ENCODE data around the gene CSTA. TPM values are rescaled to one million over a fixed set of nuclear protein-coding genes. Genes with fewer than 3 reads are reported as not detected.
A peak's percentile ranks its signal among the peaks of the same experiment; 100 is the strongest.

CSTA gene
- total RNA-seq, 3 donors from 2014 or later = 9.1 to 40.3 (median 15.7) TPM

DNA sequence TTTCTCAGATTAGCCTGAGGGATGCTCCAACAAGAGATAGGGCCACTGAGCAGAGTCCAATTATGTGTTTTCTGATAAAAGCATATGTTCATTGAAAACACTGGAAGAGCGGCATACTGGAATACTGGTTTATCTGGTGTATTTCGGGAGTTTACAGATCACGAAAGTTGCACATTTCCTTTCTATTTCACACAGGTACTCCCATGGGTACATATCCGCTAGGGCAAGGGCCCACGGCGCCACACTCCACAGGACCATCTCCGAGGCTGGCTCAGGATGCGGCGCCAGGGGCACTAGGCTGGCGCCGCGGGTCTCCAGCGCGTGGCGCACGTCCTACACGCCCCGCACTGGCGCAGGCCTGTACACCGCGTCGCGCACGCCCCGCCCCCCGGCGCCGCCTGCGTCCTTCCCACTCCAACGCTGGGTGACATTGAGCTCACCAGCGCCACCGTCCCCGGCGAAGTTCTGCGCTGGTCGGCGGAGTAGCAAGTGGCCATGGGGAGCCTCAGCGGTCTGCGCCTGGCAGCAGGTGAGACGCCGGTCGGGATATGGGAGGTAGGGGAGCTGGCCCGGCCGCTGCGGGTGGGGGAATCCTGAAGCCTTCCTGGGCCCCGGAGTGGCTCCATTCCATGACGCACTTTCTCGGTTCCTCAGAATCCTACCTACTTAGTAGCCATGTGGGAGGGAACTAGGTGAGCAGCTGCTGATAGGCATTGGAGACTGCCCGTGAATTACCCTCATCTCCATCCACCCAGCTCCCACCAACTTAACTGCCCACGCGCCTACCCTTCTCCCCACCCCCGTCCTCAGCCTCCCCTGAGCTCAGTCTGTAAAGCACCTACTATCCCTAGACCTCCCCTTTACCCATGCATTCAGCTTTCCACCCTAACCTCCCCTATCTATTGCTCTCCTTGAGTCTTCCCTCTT lies 59.0 kb downstream of the CSTA start, which contains the start of gene FAM162A:
FAM162A (plus strand) TSS at position 412 of the 927 bp plus-strand sequence; CDS start at position 496, 84 bp downstream.
- H3K27ac ChIP-seq = peak within 1 kb of the TSS; percentile 89 to 93
- intact Hi-C loops (cut with DNase I; ENCODE audit: low total_unique reads) = no loop called here
- TF ChIP-seq POLR2AphosphoS5 (IDR thresholded peaks at IDR 0.05) (peak; percentile 80 to 94 (median 92)), POLR2A (IDR thresholded peaks at IDR 0.05) (peak; percentile 72)
- TF ChIP-seq, protein P1, sequence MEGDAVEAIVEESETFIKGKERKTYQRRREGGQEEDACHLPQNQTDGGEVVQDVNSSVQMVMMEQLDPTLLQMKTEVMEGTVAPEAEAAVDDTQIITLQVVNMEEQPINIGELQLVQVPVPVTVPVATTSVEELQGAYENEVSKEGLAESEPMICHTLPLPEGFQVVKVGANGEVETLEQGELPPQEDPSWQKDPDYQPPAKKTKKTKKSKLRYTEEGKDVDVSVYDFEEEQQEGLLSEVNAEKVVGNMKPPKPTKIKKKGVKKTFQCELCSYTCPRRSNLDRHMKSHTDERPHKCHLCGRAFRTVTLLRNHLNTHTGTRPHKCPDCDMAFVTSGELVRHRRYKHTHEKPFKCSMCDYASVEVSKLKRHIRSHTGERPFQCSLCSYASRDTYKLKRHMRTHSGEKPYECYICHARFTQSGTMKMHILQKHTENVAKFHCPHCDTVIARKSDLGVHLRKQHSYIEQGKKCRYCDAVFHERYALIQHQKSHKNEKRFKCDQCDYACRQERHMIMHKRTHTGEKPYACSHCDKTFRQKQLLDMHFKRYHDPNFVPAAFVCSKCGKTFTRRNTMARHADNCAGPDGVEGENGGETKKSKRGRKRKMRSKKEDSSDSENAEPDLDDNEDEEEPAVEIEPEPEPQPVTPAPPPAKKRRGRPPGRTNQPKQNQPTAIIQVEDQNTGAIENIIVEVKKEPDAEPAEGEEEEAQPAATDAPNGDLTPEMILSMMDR (IDR thresholded peaks at IDR 0.05) = peak; percentile 38 to 55 (median 42)
- peak within 1 kb of the TSS; percentile 75 to 88 (median 87) for H3K4me3 ChIP-seq
- DNase-seq (ENCODE audit: low spot score in 2 of 2) = peak; percentile 86 to 90
- no peaks in the 10 kb centered on the region for H3K9me3 ChIP-seq
- no peaks in the 10 kb centered on the region for H3K4me1 ChIP-seq
- no peaks in the 10 kb centered on the region for H3K36me3 ChIP-seq
- no peaks in the 10 kb centered on the region for H3K27me3 ChIP-seq

DNA sequence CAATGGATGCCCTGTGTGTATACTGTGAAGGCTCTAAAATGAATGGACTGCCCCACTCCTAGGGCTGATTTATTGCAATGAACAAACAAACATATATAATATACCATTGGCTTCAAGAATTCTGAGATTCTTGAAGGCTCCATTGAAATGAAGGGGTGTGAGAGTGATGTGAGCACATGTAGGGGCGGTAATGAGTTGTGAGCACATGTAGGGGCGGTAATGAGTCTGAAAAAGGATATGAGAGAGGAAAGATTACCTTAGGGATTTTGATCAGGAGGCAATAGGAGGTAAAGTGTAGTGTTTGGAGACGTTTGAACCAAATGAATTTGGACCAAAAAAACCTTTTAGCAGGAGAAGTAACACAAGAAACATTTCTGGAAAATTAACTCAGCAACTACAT lies 62.7 kb downstream of the CSTA start:
- TF ChIP-seq, protein P1 (IDR thresholded peaks at IDR 0.05) = no peak
- TF ChIP-seq POLR2AphosphoS5 (IDR thresholded peaks at IDR 0.05) (no peak), POLR2A (IDR thresholded peaks at IDR 0.05) (no peak)

DNA sequence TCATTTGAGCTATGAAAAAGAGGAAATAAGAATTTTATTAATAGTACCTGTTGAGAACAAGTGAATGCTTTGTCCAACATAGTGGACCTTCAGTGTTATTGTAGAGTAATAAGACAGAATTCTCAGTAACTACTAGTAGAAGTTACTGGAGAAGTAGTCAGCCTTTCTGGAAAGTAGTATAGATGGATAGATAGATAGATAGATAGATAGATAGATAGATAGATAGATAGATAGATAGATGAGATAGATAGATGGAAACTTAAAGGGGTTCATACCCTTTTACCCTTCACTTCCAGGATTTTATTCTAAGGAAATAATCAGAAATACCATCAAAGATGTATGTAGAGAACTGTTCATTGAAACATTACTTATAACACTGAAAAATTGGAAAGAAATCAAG lies 64.1 kb downstream of the CSTA start:
- Histone ChIP-seq H3K9me3 (no peaks in the 10 kb centered on the region), H3K4me3 (no peak overlapping the region), H3K27ac (no peak overlapping the region), H3K27me3 (no peaks in the 10 kb centered on the region), H3K36me3 (no peaks in the 10 kb centered on the region), H3K4me1 (no peaks in the 10 kb centered on the region)
- intact Hi-C loops (cut with DNase I; ENCODE audit: low total_unique reads) = no loop called here
- no peak for DNase-seq (ENCODE audit: low spot score in 2 of 2)
- TF ChIP-seq POLR2AphosphoS5 (IDR thresholded peaks at IDR 0.05) = no peak
- TF ChIP-seq, protein P1 (IDR thresholded peaks at IDR 0.05) = no peak
- no peak for TF ChIP-seq POLR2A (IDR thresholded peaks at IDR 0.05)

More for the DNA sequence above, 62.7 kb downstream of the CSTA start:
- Histone ChIP-seq H3K27ac (no peak overlapping the region), H3K4me1 (no peaks in the 10 kb centered on the region), H3K36me3 (no peaks in the 10 kb centered on the region), H3K9me3 (no peaks in the 10 kb centered on the region), H3K4me3 (no peak overlapping the region), H3K27me3 (no peaks in the 10 kb centered on the region)
- no peak for DNase-seq (ENCODE audit: low spot score in 2 of 2)
- intact Hi-C loops (cut with DNase I; ENCODE audit: low total_unique reads) = no loop called here

DNA sequence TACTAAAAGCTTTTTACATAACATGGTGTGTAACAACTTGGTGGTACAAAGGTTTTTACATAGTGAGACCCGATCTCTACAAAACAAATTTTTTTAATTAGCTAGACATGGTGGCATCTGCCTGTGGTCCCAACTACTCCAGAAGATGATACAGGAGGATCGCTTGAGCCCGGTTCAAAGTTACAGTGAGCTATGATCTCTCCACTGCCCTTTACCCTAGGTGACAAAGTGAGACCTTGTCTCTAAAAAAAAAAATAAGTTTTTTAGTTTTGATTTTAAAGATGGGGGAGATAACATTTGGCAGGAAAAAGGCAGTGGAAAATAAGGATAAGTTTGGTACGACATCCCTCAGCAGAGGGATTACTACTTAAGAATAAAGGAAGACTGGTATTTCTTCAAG lies 64.8 kb downstream of the CSTA start:
- no peak for DNase-seq (ENCODE audit: low spot score in 2 of 2)
- TF ChIP-seq POLR2A (IDR thresholded peaks at IDR 0.05) = no peak
- TF ChIP-seq, protein P1 (IDR thresholded peaks at IDR 0.05) = no peak
- intact Hi-C loops (cut with DNase I; ENCODE audit: low total_unique reads) = no loop called here
- Histone ChIP-seq H3K27ac (no peak overlapping the region), H3K27me3 (no peaks in the 10 kb centered on the region), H3K36me3 (no peaks in the 10 kb centered on the region), H3K4me1 (no peaks in the 10 kb centered on the region), H3K9me3 (no peaks in the 10 kb centered on the region), H3K4me3 (no peak overlapping the region)

DNA sequence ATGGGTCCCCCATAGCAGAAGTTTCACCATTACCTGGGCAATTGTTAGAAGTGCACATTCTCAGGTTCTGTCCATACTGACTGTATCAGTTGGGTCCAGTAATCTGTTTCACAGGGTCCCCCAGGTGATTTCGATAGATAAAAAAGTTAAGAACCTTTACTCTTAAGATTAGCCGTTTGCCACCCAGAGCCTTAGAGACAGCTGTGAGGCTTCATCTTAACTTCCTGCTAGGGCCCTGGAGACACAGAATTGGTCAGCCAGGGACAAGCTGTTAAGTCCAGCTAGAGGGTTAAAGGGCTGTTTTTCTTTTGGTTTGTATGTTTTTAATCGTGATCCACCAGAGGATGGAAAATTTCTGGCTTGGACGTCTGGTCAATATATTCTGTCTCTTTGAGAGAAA lies 65.6 kb downstream of the CSTA start:
- Histone ChIP-seq H3K4me1 (no peaks in the 10 kb centered on the region), H3K36me3 (no peaks in the 10 kb centered on the region), H3K27ac (no peak overlapping the region), H3K27me3 (no peaks in the 10 kb centered on the region), H3K4me3 (no peak overlapping the region), H3K9me3 (no peaks in the 10 kb centered on the region)
- intact Hi-C loops (cut with DNase I; ENCODE audit: low total_unique reads) = no loop called here
- no peak for TF ChIP-seq POLR2A (IDR thresholded peaks at IDR 0.05)
- TF ChIP-seq, protein P1 (IDR thresholded peaks at IDR 0.05) = no peak
- TF ChIP-seq POLR2AphosphoS5 (IDR thresholded peaks at IDR 0.05) = no peak
- DNase-seq (ENCODE audit: low spot score in 2 of 2) = no peak
